K562 (cell line): ENCODE measurements around the gene DNAJC30. TPM values are rescaled to one million over a fixed set of nuclear protein-coding genes. Genes with fewer than 3 reads are reported as not detected.

ENCODE experiments used
- BCL6 ChIP-seq: fragments of 250-450 bp; sonication (Bioruptor Pico); IDR thresholded peaks from 2 replicates; pipeline ENCODE4 v1.4.0; 2020
- CCNT2 ChIP-seq: IDR thresholded peaks from 2 replicates; pipeline ENCODE4 v1.6.1; 2011; ENCODE audit warnings: borderline replicate concordance, low read depth, mild to moderate bottlenecking, moderate library complexity, mixed read lengths, low read length; ENCODE audit not compliant: insufficient read length; ENCODE audit errors: extremely low read depth
- CREBBP ChIP-seq: IDR thresholded peaks from one replicate; pipeline ENCODE4 v1.6.1; 2012; ENCODE audit warnings: low read depth, mild to moderate bottlenecking, control low read depth, inconsistent platforms, low read length
- DNMT1 ChIP-seq: fragments of 450-650 bp; IDR thresholded peaks from 2 replicates; pipeline ENCODE4 v1.6.1; 2016; ENCODE audit warnings: antibody characterized with exemption, mild to moderate bottlenecking
- ETV6 ChIP-seq, 3 experiments: fragments of 150-350 bp in 1 of 3; sonication (generic) in 1 of 3; formaldehyde crosslinking in 1 of 3; IDR thresholded peaks; 2 replicates each; pipeline versions ENCODE4 v1.6.1 to v1.8.0; 2014 to 2022; ENCODE audit warnings: borderline replicate concordance in 2 of 3, low read depth in 2 of 3, antibody characterized with exemption in 1 of 3, low read length in 1 of 3, mild to moderate bottlenecking in 1 of 3, missing genetic modification reagents in 1 of 3
- FOXA3 ChIP-seq, 2 experiments: fragments of 450-650 bp in 1 of 2; sonication (generic) in 1 of 2; formaldehyde crosslinking; IDR thresholded peaks in 1 of 2; conservative IDR thresholded peaks in 1 of 2; 2 replicates each; pipeline versions ENCODE4 v1.4.0 to v1.8.0; 2020 to 2022; ENCODE audit warnings: mild to moderate bottlenecking in 2 of 2, missing genetic modification reagents in 1 of 2
- GATAD2A ChIP-seq: fragments of 450-650 bp; IDR thresholded peaks from 2 replicates; pipeline ENCODE4 v1.6.1; 2017
- HDAC2 ChIP-seq: fragments of 450-650 bp; IDR thresholded peaks from 2 replicates; pipeline ENCODE4 v1.6.1; 2016; ENCODE audit warnings: mild to moderate bottlenecking
- HNRNPL ChIP-seq: fragments of 200-400 bp; formaldehyde crosslinking; IDR thresholded peaks from 2 replicates; pipeline ENCODE4 v1.6.1; 2017; ENCODE audit warnings: low read depth, mild to moderate bottlenecking, low read length
- JUN ChIP-seq, 2 experiments: sonication (generic) in 1 of 2; formaldehyde crosslinking in 1 of 2; IDR thresholded peaks; 2 replicates each; pipeline versions ENCODE4 v1.6.1 to v1.8.0; 2012 to 2022; ENCODE audit warnings: borderline replicate concordance in 2 of 2, mild to moderate bottlenecking in 2 of 2, improper control_type of control experiment in 1 of 2, low read depth in 1 of 2, low read length in 1 of 2, missing genetic modification reagents in 1 of 2
- KDM5B ChIP-seq: fragments of 200-600 bp; sonication (generic); IDR thresholded peaks from 2 replicates; pipeline ENCODE4 v1.6.1; 2012; ENCODE audit warnings: low read depth, mild to moderate bottlenecking, moderate library complexity, low read length, control low read depth, inconsistent platforms; ENCODE audit not compliant: insufficient replicate concordance
- MCM3 ChIP-seq: fragments of 450-650 bp; IDR thresholded peaks from 2 replicates; pipeline ENCODE4 v1.6.1; 2016
- MTA1 ChIP-seq: fragments of 450-650 bp; IDR thresholded peaks from 2 replicates; pipeline ENCODE4 v1.6.1; 2017; ENCODE audit warnings: borderline replicate concordance
- TAF7 ChIP-seq: fragments of 450-650 bp; IDR thresholded peaks from 2 replicates; pipeline ENCODE4 v1.6.1; 2016; ENCODE audit warnings: missing genetic modification characterization, missing compliant biosample characterization
- TEAD2 ChIP-seq: fragments of 450-650 bp; IDR thresholded peaks from 2 replicates; pipeline ENCODE4 v1.6.1; 2016; ENCODE audit warnings: missing genetic modification characterization, control low read depth, missing compliant biosample characterization
- ZNF586 ChIP-seq: fragments of 450-650 bp; formaldehyde crosslinking; conservative IDR thresholded peaks from 2 replicates; pipeline ENCODE4 v1.4.0; 2020; ENCODE audit warnings: mild to moderate bottlenecking, moderate library complexity
- ZNF766 ChIP-seq: fragments of 200-800 bp; sonication (Bioruptor generic); conservative IDR thresholded peaks from 2 replicates; pipeline ENCODE4 v1.6.1; 2016; ENCODE audit warnings: missing genetic modification characterization, missing compliant biosample characterization
- ZNF780A ChIP-seq: fragments of 250-450 bp; sonication (Bioruptor Pico); IDR thresholded peaks from 2 replicates; pipeline ENCODE4 v1.5.0; 2021; ENCODE audit warnings: mild to moderate bottlenecking
- ZZZ3 ChIP-seq: fragments of 450-650 bp; IDR thresholded peaks from 2 replicates; pipeline ENCODE4 v1.6.1; 2016; ENCODE audit warnings: antibody characterized with exemption, mild to moderate bottlenecking, moderate library complexity
- polyA plus RNA-seq, 8 experiments: library from polyadenylated mRNA; depleted of rRNA in 4 of 8; stranded (reverse) in 5 of 8; unstranded in 3 of 8; fragments of >200 nt; fragmentation: Nextera tagmentation in 2 of 8; fragmentation: Illumina TruSeq in 1 of 8; extraction: Ambion mirVana in 2 of 8; extraction: Trizol in 1 of 8; gene quantifications; 2 replicates each; pipeline versions ENCODE4 v1.2.1 to v1.2.3, GENCODE V29; 2011 to 2014; ENCODE audit warnings: inconsistent platforms in 1 of 8, missing spikeins in 1 of 8
- total RNA-seq, 7 experiments: library from RNA; depleted of rRNA in 6 of 7; stranded (reverse); fragments of >200 nt in 6 of 7; fragmentation: Illumina TruSeq in 2 of 7; extraction: Trizol in 2 of 7; gene quantifications; 2 replicates each; pipeline versions ENCODE4 v1.2.1 to v1.2.3, GENCODE V29; 2011 to 2021; ENCODE audit warnings: low replicate concordance in 1 of 7
- TF ChIP-seq, protein P1 (sequence below): sonication (generic); formaldehyde crosslinking; IDR thresholded peaks from 2 replicates; pipeline ENCODE4 v1.8.0; 2022; ENCODE audit warnings: mild to moderate bottlenecking, missing genetic modification reagents
- TF ChIP-seq, protein P2 (sequence below): sonication (generic); formaldehyde crosslinking; IDR thresholded peaks from 2 replicates; pipeline ENCODE4 v1.8.1; 2023; ENCODE audit warnings: mild to moderate bottlenecking, missing genetic modification reagents

The DNAJC30 gene
- total and polyA plus RNA-seq, 9 of the 15 experiments (the other 6 are each of a cell fraction or from before 2014, with no cell fraction given): 1.1 to 11.3 (median 4.6) TPM

DNA sequence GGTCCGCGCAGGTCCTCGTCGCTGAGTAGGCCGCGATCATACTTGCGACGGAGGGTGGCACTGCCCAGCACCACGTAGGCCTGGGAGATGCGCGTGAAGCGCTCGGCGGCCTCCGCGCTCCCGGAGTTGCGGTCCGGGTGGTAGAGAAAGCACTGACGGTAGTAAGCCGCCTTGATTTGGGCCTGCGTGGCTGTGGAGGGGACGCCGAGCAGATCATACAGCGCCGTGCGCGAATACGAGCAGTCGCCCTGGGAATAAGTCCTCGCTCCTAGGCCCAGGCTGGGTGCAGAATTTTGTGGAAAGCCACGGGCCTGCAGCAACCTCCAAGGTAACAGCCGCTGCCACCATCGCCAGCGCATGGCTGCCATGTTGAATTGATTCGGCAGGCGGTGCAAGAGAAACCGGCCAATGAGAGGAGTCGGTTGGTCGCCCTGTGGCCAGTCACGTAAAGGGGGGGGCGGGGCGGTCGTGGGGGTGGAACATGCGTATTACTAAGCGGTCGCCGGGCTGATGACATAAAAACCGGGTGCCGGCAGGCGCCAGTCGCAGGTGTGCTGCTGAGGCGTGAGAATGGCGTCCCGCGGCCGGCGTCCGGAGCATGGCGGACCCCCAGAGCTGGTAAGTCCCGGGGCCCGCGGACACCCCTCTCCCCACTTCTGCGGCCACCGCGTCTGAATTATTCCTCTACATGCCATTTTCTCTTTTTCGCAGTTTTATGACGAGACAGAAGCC lies at the start of gene DNAJC30, which contains the start of gene BUD23 (continued):
- no peak for TF ChIP-seq ZNF780A
- 0 out of 2 replicates have a peak, but pooled peaks have one; percentile 59 for TF ChIP-seq HNRNPL
- TF ChIP-seq, protein P1, sequence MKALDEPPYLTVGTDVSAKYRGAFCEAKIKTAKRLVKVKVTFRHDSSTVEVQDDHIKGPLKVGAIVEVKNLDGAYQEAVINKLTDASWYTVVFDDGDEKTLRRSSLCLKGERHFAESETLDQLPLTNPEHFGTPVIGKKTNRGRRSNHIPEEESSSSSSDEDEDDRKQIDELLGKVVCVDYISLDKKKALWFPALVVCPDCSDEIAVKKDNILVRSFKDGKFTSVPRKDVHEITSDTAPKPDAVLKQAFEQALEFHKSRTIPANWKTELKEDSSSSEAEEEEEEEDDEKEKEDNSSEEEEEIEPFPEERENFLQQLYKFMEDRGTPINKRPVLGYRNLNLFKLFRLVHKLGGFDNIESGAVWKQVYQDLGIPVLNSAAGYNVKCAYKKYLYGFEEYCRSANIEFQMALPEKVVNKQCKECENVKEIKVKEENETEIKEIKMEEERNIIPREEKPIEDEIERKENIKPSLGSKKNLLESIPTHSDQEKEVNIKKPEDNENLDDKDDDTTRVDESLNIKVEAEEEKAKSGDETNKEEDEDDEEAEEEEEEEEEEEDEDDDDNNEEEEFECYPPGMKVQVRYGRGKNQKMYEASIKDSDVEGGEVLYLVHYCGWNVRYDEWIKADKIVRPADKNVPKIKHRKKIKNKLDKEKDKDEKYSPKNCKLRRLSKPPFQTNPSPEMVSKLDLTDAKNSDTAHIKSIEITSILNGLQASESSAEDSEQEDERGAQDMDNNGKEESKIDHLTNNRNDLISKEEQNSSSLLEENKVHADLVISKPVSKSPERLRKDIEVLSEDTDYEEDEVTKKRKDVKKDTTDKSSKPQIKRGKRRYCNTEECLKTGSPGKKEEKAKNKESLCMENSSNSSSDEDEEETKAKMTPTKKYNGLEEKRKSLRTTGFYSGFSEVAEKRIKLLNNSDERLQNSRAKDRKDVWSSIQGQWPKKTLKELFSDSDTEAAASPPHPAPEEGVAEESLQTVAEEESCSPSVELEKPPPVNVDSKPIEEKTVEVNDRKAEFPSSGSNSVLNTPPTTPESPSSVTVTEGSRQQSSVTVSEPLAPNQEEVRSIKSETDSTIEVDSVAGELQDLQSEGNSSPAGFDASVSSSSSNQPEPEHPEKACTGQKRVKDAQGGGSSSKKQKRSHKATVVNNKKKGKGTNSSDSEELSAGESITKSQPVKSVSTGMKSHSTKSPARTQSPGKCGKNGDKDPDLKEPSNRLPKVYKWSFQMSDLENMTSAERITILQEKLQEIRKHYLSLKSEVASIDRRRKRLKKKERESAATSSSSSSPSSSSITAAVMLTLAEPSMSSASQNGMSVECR (CRISPR knock-in tag): peak; percentile 81; the same call in 1 of the 2 replicates
- TF ChIP-seq CCNT2: peak; percentile 58
- no peak for TF ChIP-seq DNMT1
- TF ChIP-seq KDM5B: peak; percentile 94
- TF ChIP-seq TAF7 (tag): peak; percentile 34
- TF ChIP-seq ZZZ3: no peak
- TF ChIP-seq CREBBP: no peak
- no peak for TF ChIP-seq FOXA3 (CRISPR knock-in tag; conservative IDR thresholded peaks at IDR 0.05 in 1 of 2, IDR thresholded peaks at IDR 0.05 in 1 of 2)
- TF ChIP-seq MTA1: peak; percentile 99
- TF ChIP-seq TEAD2: no peak
- TF ChIP-seq BCL6 (CRISPR knock-in tag): no peak
- TF ChIP-seq JUN (IDR thresholded peaks at IDR 0.05; ENCODE audit: borderline replicate concordance, low read depth, low read length): peak; percentile 59
- TF ChIP-seq JUN (CRISPR knock-in tag; IDR thresholded peaks at IDR 0.05; ENCODE audit: borderline replicate concordance): no peak
- peak; percentile 78; the same call in 1 of the 2 replicates for TF ChIP-seq HDAC2
- TF ChIP-seq MCM3: no peak
- TF ChIP-seq, protein P2, sequence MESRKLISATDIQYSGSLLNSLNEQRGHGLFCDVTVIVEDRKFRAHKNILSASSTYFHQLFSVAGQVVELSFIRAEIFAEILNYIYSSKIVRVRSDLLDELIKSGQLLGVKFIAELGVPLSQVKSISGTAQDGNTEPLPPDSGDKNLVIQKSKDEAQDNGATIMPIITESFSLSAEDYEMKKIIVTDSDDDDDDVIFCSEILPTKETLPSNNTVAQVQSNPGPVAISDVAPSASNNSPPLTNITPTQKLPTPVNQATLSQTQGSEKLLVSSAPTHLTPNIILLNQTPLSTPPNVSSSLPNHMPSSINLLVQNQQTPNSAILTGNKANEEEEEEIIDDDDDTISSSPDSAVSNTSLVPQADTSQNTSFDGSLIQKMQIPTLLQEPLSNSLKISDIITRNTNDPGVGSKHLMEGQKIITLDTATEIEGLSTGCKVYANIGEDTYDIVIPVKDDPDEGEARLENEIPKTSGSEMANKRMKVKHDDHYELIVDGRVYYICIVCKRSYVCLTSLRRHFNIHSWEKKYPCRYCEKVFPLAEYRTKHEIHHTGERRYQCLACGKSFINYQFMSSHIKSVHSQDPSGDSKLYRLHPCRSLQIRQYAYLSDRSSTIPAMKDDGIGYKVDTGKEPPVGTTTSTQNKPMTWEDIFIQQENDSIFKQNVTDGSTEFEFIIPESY (CRISPR knock-in tag): no peak
- no peak for TF ChIP-seq ZNF586 (CRISPR knock-in tag)
- TF ChIP-seq ZNF766 (CRISPR knock-in tag): no peak; the same call in 1 of the 2 replicates
- TF ChIP-seq GATAD2A: no peak
- TF ChIP-seq ETV6 (IDR thresholded peaks at IDR 0.05; ENCODE audit: borderline replicate concordance in 1 of 2, low read depth in 2 of 2, low read length in 1 of 2): no peak
- no peak for TF ChIP-seq ETV6 (CRISPR knock-in tag; IDR thresholded peaks at IDR 0.05; ENCODE audit: borderline replicate concordance)
